ENCODE measurements around the gene CD44.

The CD44 gene

DNA sequence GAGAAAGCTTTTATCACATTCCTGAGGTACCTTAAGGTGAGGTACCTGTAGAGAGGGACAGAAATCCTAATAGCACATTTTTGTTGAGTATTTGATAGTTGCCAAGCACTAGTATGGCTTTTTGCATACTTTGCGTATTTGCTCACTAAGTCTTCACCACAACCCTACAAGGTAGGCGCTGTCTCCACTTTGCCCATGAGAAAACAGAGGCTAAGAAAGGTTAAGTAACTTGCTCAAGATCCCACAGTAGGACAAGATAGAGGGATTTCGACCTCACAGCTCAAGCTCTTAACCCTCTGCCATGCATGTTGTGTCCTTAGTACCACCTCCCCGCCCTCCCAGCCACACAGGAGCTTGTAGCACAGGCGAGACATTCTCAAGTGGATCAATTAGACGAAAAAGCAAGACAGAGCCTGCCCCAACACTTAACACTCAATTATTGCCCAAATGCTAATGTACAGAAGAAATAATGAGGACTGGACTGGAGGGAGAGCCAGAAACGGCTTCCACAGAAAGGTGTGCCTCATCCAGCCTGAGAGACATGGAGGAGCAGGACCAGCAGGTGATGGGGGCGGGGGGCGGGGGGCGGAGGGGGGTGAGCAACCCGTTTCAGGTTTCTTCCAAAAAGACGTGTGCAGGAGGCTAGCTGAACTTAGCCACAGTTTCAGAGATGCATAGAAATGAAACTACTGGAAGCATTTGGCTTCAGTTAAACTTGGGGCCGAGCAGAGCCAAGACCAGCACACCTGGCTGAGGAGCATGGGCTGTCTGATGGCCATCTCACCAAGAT lies 26.7 kb upstream of the CD44 start:
- no peak for DNase-seq (ENCODE audit: low read depth in 2 of 2)

- DNase-seq (ENCODE audit: low read depth in 2 of 2), result no peak
Observed at GRCh38 chr11:35112846-35113105, 26.2 kb upstream of the CD44 start.

DNA sequence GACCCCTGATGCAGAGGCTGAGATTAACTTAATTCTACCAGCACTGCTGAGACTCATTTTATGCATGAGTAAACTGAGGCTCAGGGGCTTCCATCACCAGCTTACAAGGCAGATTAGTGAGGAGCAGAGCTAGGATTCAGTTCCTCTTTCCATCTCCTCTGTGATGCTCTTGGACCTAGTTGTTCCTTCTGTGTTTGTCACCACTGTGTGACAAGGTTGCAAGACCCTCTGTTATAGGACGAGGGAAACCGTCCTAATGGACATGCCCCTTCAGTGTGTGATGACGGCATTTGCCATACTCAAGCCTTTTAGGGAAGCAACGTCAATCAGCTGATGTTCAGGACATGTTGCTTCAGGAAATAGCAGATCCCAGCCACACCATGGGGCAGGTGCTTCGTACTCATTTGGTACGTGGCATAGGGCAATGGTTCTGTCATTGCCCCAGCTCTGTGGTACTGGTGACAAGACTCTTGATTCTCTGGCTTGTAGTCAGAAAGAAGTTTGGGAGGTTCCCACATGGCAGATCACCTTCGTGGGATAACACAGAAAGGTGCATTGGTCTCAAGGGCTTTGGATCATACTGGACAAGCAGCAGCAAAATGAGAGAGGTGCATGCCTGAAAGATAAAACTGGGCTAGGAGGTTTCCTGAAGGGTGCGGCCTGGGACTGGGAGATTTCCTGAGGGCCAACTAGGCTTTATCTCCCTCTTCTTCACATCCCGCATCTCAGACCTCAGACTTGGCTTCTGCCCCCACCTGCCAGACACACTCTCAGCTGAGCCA lies 23.9 kb upstream of the CD44 start:
- DNase-seq (ENCODE audit: low read depth in 2 of 2), result no peak

DNA sequence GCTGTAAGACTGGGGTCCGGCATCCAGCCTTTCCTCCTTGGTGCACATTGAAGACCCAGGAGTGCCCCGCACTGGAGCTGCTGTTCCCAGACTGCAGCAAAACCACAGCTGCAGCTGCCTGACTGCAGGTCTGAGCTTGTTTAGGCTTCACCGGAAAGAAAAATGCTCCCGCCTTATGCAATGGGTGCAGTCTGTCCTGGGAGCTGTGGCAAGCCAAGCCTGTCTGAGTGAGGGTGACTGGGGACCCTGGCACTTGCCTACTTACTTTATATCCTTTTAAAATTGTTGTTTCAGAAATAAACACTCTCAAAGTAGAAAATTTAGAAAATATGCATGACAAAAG lies 23.3 kb upstream of the CD44 start:
- DNase-seq (ENCODE audit: low read depth in 2 of 2), result no peak

- no peak for DNase-seq (ENCODE audit: low read depth in 2 of 2)
Observed at GRCh38 chr11:35116245-35116644, 22.7 kb upstream of the CD44 start.

DNA sequence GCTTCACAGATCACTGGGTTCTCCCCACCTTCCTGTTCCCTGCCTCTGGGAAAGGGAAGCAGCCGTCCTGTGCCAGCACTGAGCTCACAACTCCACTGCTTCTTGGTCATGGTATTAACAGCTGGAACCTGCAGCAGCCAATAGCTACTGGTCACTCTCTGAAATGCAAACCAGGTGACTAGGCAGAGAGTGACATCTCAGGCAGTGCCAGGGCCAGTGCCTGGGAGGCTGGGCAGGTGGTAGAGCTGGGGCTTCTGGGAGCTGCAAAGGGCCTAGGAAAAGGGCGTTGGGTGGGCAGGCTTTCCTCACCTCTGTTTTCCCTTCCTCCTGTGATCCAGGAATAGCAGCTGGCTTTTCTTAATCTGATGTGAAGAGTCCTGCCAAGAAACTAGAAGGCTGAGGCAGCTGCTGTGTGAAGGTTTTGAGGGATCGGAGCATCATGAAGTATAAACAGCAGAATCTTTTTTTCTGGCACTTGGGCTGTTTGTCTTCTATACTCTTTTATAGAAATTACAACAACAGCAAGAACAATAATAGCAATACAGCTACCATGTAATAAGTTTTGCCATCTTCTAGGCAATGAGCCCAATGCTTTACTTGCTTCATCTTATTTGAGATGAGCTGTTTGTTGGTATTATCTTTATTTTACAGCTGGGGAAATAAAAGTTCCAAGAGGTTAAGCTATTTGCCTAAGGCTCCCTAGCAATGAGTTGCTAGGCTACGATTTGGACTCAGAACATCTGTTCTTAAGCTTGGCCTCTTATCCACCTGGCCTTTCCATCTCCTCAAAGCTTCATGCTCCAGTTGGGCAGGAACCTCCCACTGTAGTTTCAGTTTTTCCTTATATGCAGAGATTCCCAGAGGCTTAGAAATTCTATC lies 22.0 kb upstream of the CD44 start:
- DNase-seq (ENCODE audit: low read depth in 2 of 2), result no peak

DNA sequence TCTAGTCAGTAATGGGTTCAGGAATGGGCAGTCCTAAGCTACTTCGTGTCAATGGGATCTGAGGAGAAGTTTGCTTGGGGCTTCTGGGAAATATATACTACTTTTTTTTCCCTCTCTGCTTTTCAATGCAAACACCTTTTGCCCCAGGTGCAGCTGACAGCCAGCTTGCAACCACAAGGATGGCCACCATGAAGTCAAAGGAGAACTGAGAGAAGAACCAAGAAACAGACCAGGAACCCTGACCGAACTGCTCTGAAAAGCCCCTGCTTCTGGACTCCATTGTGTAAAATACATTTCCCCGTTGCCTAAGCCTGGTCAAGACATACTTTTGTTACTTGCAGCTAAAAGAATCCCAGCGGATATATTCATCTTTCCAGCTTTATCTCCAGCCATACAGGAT lies 20.1 kb upstream of the CD44 start:
- no peak for DNase-seq (ENCODE audit: low read depth in 2 of 2)

DNA sequence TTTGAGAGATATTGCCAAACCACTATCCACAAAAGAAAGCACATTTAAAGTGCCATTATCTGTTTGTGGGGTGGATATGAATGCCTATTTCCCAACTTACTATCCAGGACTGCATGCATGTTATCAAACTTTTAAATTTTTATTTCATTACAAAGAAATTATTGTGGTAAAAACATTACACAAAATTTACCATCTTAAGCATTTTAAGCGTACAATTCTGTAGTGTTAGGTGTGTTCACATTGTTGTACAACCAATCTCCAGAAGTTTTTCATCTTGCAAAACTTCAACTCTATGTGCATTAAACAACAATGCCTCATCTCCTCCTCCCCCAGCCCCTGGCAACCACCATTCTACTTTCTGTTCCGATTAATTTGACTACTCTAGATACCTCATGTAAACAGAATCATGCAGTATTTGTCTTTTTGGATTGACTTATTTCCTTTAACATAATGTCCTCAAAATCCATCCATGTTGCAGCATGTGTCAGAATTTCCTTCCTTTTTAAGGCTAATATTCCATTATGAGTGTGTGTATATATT lies 17.6 kb upstream of the CD44 start:
- DNase-seq (ENCODE audit: low read depth in 2 of 2), result no peak

GRCh38 chr11:35122308-35122707 lies 16.7 kb upstream of the CD44 start:
- DNase-seq (ENCODE audit: low read depth in 2 of 2), result no peak

DNA sequence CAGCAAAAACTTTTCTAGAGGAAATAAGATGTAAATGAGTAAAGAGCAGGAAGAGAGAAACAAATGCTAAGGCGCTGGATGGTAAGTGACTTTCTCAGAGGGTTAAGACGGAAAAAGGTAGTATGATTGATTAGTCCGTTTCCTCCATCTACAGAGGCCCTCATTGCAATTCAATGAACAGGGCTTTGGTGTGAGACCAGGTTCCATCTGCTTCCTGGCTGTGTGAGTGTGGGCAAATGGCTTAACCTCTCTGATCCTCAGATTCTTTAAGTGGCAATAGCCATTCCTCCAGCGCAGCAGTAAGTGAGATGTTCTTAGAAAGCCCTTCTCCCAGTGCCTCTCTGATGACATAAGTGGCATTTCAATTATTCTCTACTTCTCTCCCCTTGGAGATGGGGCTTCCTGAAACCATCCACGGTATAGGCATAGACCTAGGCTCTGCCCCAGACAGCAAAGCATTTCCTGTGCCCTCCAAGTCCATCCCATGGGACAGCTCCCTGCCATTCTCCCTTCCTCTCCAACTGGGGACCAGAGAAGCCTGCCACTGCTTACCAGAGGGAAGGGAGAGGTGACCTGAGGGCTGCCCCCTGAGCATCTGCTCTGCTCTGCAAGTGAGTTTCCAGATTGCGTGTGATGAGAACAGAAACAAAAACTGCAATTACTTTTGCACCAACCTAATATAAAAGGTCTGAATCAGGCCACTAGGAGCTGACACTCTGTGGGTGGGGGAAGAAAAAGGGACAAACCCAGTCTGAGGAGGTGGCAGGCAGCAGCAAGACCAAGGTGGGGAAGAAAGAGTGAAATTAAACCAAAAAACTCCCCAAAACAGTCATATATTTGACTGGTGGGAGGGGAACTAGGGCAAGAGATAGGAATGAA lies 12.7 kb upstream of the CD44 start:
- DNase-seq (ENCODE audit: low read depth in 2 of 2), result no peak

GRCh38 chr11:35126879-35127581 lies 11.9 kb upstream of the CD44 start:
- DNase-seq (ENCODE audit: low read depth in 2 of 2), result no peak

DNA sequence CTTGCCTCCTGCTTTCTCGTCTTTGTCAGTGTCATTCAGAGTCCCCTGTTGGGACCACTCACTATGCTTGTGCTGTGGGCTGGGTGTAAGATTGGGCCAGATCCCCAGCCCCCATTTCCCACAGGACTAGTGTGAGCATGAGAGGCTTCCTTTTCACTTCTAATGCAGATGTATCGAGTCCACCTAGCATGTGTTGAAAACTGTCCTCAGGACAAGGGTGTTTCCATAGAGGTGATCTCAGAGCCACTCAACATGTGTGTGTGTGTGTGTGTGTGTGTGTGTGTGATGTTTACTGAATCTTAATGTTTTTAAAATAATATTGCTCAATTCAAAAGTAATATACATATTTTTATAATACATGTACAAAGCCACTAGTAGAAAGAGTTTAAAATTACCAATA lies 11.4 kb upstream of the CD44 start:
- no peak for DNase-seq (ENCODE audit: low read depth in 2 of 2)

- DNase-seq (ENCODE audit: low read depth in 2 of 2), result no peak
Observed at GRCh38 chr11:35131094-35131493, 7.9 kb upstream of the CD44 start.

DNA sequence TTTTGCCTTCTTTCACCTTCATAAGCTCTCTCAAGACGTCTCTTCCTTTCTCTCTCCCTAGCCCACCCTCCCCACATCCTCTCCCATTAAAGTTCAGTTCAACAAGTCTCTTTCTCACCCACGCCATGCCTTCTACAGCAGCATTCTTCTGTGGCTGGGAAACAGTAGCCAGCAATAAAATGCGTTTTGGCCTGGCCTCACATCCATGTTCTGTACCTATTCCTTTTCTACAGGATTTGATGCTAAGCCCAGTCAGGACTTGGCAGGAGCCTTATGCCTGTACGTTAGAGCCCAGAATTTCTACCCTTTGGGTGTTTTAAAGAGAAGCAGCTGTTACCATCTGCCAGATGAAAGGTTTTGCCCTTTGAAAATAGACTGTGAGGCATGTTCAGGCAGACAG lies 7.1 kb upstream of the CD44 start:
- no peak for DNase-seq (ENCODE audit: low read depth in 2 of 2)

- no peak for DNase-seq (ENCODE audit: low read depth in 2 of 2)
Observed at GRCh38 chr11:35133656-35134055, 5.3 kb upstream of the CD44 start.

- no peak for DNase-seq (ENCODE audit: low read depth in 2 of 2)
Observed at GRCh38 chr11:35134403-35135148, 4.4 kb upstream of the CD44 start.

DNA sequence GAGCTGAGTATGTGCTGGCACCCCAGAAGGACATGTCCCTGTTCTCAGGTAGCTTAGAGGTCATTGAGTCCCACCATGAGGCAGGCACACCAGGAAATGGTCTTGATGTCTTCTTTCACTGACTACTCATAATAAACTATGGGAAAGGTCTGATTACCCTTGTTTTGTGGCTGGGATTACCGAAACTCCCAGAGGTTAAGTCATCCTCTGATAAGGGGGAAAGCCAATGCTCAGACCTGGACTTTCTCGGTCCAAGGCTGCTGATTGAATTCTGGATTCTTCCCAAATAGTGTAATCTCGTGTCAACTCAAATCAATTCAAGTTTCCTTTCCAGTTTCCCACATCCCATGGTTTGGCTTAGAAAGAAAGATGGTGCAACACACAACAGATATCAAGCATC lies 3.7 kb upstream of the CD44 start:
- DNase-seq (ENCODE audit: low read depth in 2 of 2), result no peak

DNA sequence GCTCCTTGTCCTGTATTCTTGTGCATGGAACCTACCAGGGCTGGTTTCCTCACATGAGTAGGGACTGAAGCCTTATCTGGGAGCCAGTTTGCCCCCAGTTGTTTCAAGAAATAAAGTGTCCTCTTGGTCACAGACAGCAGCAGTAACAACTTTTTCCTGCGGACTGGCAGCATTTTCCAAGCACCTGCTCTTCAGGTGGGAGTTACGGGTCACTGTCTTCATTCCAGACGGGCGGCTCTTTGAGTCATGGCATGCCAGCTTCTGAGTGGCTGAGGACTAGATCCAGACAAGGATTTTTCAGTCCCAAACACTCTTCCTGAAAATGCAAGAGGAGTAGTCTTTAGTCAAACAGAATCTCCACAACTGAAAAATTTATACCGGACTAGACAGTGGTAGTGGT lies 2.7 kb upstream of the CD44 start:
- no peak for DNase-seq (ENCODE audit: low read depth in 2 of 2)

GRCh38 chr11:35138058-35138457 lies 913 bp upstream of the CD44 start:
- DNase-seq (ENCODE audit: low read depth in 2 of 2), result no peak

DNA sequence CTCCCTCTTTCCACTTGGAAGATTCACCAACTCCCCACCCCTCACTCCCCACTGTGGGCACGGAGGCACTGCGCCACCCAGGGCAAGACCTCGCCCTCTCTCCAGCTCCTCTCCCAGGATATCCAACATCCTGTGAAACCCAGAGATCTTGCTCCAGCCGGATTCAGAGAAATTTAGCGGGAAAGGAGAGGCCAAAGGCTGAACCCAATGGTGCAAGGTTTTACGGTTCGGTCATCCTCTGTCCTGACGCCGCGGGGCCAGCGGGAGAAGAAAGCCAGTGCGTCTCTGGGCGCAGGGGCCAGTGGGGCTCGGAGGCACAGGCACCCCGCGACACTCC lies 397 bp upstream of the CD44 start:
- no peak for DNase-seq (ENCODE audit: low read depth in 2 of 2)
